Dermis blood vessel endothelial cell (primary cell): ENCODE results near the gene MLXIP. TPM values are rescaled to one million over a fixed set of nuclear protein-coding genes. Genes with fewer than 3 reads are reported as not detected.

Experiments used
- DNase-seq: peaks from one replicate; pipeline ENCODE4 v3.0.0; 2010
- total RNA-seq: library from RNA; depleted of rRNA; stranded (reverse); fragments of >200 nt; gene quantifications from 2 replicates; pipeline ENCODE4 v1.2.3, GENCODE V29; 2014

Gene MLXIP
- total RNA-seq, 1 donor from 2014 or later, result 16.7 TPM

DNA sequence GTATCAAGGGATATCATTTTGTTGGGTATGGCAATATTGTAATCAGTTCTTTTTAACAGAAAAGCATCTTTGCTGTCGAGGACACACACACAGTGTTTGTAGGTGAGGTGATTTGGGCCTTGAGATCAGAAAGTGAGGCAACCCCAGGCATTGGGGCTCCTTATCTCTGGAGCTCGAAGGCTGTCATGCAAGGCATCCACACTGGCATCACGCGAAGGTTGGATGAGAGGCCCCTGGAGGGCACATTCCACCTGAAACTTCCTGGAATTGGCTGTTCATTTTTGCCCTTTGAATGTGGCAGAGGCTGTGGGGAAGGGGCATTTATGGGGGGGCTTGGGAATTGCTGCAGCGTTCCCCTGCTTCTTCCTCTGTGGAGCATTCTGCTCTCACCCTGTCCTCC, 49.9 kb downstream of the MLXIP start:
- DNase-seq, result no peak

DNA sequence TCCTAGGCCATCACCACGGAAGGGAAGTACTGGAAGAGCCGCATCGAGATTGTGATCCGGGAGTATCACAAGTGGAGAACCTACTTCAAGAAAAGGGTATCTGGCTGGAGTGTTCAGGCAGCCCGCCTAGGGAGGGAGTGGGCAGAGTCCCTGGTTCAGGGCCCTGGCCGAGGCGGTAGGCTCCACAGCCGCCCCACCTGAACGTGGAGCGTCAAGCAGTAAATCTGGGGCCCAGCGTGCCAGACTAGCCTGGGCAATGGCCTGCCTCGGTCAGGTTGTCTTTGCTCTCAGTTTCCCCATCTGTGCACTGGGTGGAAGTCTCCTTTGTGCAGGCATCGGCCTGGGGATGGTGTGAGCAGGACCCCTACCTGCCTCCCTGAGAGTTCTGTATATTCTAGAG, 50.6 kb downstream of the MLXIP start:
- no peak for DNase-seq

DNA sequence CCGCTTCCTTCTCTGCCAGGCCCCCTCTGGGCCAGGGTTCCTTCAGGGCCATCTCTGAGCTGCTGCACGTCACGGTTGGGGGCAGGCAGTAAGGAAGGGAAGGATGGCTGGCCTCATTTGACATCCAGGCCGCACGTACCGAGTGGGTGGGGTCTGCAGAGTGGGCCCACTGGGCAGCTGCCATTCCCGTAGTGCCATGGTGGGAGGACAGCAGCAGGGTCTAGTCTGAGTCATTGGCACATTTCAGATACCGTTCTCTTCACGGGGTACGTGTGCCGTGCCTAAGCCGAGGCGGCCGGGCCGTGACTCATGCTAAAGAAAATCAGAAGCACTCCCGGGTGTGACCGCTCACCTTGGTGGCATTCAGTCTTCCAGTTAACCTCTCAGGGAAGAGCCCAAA, 51.6 kb downstream of the MLXIP start:
- no peak for DNase-seq

- peak; percentile 28 for DNase-seq
These were observed 54.8 kb downstream of the MLXIP start for GRCh38 chr12:122133192-122133950.

- DNase-seq, result no peak
These were observed 57.0 kb downstream of the MLXIP start for GRCh38 chr12:122135437-122136031.

DNA sequence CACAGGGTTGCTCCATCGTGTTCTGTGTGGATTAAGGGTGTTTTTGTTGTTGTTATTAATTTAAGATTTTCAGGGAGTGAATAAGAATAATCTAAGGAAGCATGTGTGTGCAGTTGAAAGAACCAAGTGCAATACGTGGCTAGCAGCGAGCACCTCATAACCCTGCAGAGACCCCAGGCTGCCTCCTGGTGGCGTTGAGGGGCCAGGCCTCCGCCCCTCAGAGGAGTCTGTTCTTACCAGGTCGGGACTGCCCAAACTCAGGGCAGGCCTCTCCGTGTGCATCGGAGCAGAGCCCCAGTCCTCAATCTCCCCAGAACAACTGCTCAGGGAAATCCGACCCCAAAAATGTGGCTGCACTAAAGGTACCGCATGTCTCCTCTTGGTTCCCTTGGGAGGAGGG, 58.7 kb downstream of the MLXIP start:
- no peak for DNase-seq

- DNase-seq, result no peak
These were observed 59.1 kb downstream of the MLXIP start for GRCh38 chr12:122137681-122138080.

GRCh38 chr12:122138181-122138580, 59.6 kb downstream of the MLXIP start:
- DNase-seq, result no peak

GRCh38 chr12:122138616-122139015, 60.1 kb downstream of the MLXIP start:
- DNase-seq, result no peak

DNA sequence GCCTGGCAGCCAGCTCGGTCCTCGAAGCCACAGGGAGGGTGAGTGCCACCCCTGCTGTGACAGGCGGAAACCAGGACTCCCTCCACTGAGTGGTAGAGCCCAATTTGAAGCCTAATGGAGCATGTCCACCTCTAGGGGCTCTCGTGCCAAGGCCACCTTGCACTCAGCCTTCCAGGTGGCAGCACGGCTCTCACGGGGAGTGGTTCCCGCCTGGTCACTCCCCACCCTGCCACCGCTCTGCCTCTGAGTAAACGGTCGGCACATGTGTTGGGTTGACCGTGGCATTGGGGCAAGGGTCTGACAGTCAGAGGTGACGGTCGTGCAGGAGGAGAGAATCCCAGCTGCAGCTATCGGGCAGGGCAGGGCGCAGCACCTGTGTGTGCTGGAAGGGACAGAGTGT, 60.7 kb downstream of the MLXIP start:
- no peak for DNase-seq

- no peak for DNase-seq
These were observed 61.4 kb downstream of the MLXIP start for GRCh38 chr12:122139941-122140340.

DNA sequence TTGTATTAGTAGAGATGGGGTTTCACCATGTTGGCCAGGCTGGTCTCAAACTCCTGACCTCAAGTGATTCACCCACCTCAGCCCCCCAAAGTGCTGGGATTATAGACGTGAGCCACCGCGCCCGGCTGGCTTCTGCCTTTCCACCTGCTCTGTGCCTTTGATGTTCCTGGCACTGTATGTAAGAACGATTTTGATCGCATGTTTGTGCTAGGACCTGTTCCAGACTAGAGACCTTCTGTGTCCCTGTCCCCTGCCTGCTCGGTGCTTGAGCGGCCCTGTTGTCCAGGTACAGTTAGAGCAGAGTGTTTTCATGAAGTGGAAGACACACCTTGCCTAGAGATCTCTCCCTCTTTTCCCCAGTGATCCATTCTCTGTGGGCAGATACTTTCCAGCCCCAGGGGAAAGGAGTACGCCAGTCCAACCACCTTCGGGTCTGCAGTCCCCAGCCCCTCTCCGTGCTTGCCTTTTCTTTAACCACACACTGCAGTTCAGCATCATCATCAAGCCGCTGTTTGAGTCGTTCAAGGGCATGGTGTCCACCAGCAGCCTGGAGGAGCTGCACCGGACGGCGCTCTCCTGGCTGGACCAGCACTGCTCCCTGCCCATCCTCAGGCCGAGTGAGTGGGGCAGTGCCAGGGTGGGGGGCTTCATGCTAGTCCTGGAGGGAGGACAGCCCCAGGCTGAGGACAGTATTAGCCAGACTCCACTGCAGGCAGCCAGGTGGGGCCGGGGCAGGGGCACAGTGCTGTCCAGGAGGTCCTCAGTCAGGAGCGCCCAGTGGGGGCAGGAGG, 62.1 kb downstream of the MLXIP start:
- DNase-seq, result no peak

- DNase-seq, result no peak
These were observed 63.6 kb downstream of the MLXIP start for GRCh38 chr12:122141911-122142725.

DNA sequence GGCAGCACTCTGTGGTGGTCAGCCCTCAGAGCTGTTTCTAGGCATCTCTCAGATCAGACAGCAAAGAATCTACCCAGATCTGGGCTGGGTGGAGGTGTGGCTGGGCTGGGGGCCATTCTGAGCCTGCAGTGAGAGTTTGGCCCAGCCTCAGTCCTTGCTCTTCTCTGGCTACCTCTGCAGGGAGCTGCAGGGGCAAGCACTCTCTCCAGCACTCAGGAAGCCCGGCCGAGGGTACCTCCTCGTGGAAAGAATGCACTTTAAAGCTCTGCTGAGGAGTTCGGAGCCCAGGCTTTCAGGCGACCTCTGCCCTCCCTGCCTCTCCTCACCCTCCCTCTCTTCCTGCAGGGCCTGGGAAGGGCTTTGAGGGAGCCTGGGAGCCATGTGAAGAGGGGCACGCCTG, 64.3 kb downstream of the MLXIP start:
- no peak for DNase-seq

DNA sequence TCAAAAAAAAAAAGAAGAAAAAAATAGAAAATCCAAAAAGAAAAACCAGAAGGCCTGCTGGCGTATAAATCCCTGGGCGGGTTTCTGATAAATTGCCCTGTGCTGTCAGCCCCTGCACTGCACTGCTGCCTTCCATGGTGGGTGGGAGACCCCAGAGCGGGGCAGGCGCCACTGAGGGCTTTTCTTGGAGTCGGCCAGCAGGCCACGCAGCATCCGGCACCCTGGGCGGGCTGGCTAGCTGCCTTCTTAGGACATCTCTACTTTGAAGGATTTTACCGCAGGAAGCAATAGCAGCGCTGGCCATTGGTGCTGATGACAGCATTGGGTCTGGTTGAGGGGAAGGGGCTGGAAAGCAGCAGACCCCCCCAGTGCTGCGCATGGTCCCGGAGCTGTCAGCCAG, 66.3 kb downstream of the MLXIP start:
- DNase-seq, result no peak

DNA sequence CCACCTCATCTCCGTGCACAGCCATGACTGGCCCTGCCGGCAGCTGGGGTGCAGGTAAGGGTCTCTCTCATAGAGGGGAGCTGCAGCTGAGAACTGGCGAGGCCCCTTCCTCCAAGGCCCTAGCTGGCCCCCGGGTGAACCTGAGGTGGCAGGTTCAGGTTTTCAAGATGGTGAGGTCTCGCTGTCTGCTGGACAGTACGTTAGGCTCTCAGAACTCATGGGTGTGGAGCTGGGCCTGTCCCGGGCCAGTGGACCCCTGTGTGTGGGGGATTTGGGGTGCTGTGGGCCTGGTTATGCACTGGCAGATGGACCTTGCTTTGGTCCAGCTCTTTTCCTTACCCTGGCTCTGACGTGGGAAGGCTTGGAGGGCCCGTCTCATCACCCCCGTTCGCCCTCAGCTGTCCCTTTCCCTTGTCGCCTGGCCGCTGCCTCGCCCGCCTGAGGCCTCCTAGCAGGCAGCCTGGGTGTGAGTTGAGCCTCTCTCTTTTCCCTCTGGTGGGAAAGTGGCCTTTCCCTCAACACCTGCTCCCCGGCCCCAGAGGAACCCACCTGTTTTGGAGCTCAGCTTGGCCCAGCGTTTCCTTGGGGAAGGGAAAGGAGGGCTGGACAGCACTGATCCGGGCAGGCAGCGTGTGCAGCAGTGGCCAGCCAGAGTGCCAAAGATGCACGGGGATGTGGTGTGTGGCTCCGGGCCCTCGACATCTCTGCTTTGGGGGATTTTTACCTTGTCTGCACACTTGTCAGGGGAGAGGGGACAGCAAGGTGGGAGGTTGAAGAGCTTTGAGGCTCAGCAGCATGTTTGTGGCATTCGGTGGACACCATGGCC, 67.2 kb downstream of the MLXIP start:
- DNase-seq, result no peak

GRCh38 chr12:122147514-122148290, 69.1 kb downstream of the MLXIP start:
- no peak for DNase-seq

GRCh38 chr12:122148657-122149056, 70.1 kb downstream of the MLXIP start:
- no peak for DNase-seq

- DNase-seq, result no peak
These were observed 71.6 kb downstream of the MLXIP start for GRCh38 chr12:122150127-122150681.

- no peak for DNase-seq
These were observed 74.2 kb downstream of the MLXIP start for GRCh38 chr12:122152754-122153153.

DNA sequence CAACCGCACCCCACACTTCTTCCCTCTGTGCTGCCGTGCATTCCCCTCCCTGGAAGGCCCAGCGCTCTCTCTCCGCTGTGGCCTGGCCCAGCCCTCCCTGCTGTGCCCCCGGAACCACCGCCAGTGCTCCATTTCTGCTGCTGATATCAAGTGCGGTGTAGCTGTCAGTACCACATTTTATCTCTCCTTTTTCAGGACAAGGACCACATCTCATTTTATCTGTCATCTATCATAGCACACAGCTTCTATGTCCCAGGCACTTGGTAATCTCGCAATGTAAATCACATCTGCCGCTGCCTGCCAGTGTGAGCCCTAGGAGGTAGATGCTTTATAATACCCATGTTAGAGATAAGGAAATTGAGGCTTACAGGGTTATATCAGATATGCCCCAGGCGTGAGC, 77.1 kb downstream of the MLXIP start:
- DNase-seq, result no peak
